Measurements from ENCODE around the gene CADPS2. TPM values are rescaled to one million over a fixed set of nuclear protein-coding genes. Genes with fewer than 3 reads are reported as not detected.

Gene CADPS2
- total RNA-seq, 2 experiments from 2014 or later = not detected

- intact Hi-C loops (cut with micrococcal nuclease; ENCODE audit: unreplicated experiment) = no loop called here
- no peaks in the 10 kb centered on the region for H3K4me1 ChIP-seq (ENCODE audit: insufficient read depth, low read length, poor library complexity, severe bottlenecking)
- no peak overlapping the region for H3K27ac ChIP-seq (ENCODE audit: low read depth, low read length, poor library complexity, severe bottlenecking)
- H3K4me2 ChIP-seq (ENCODE audit: low read length) = no peak overlapping the region
- BruUV-seq (replicated peaks) = no TSS peak
- no peaks in the 10 kb centered on the region for H3K9me2 ChIP-seq (ENCODE audit: insufficient read depth, low read length)
- no peak for TF ChIP-seq CTCF (conservative IDR thresholded peaks at IDR 0.05; ENCODE audit: low read length)
- TF ChIP-seq EZH2phosphoT487 (IDR thresholded peaks at IDR 0.05; ENCODE audit: borderline replicate concordance, low read depth, low read length) = no peak
- H4K20me1 ChIP-seq (ENCODE audit: insufficient read depth, low read length) = no peaks in the 10 kb centered on the region
- H3K79me2 ChIP-seq (ENCODE audit: insufficient read depth, low read depth, low read length) = no peaks in the 10 kb centered on the region
- CTCF ChIA-PET (ENCODE audit: unreplicated experiment) = no interaction called here
- H3K4me3 ChIP-seq (ENCODE audit: low read depth, low read length, poor library complexity, severe bottlenecking) = no peak overlapping the region
- H3K9me3 ChIP-seq (ENCODE audit: low read length) = no peaks in the 10 kb centered on the region
- no peak overlapping the region for H2AFZ ChIP-seq (ENCODE audit: low read length)
- no peaks in the 10 kb centered on the region for H3K36me3 ChIP-seq (ENCODE audit: insufficient read depth, low read length)
- no peak for DNase-seq (ENCODE audit: low spot score)
- POLR2A ChIA-PET = no interaction called here
These were observed 584.2 kb downstream of the CADPS2 start for GRCh38 chr7:122301858-122302760.

GRCh38 chr7:122300956-122301833 lies 585.1 kb downstream of the CADPS2 start:
- DNase-seq (ENCODE audit: low spot score) = no peak
- Histone ChIP-seq H3K9me2 (ENCODE audit: insufficient read depth, low read length) (no peaks in the 10 kb centered on the region), H2AFZ (ENCODE audit: low read length) (no peak overlapping the region), H3K79me2 (ENCODE audit: insufficient read depth, low read depth, low read length) (no peaks in the 10 kb centered on the region), H3K4me3 (ENCODE audit: low read depth, low read length, poor library complexity, severe bottlenecking) (no peak overlapping the region), H3K4me2 (ENCODE audit: low read length) (no peak overlapping the region), H4K20me1 (ENCODE audit: insufficient read depth, low read length) (no peaks in the 10 kb centered on the region), H3K36me3 (ENCODE audit: insufficient read depth, low read length) (no peaks in the 10 kb centered on the region), H3K4me1 (ENCODE audit: insufficient read depth, low read length, poor library complexity, severe bottlenecking) (no peaks in the 10 kb centered on the region), H3K27ac (ENCODE audit: low read depth, low read length, poor library complexity, severe bottlenecking) (no peak overlapping the region), H3K9me3 (ENCODE audit: low read length) (no peaks in the 10 kb centered on the region)
- intact Hi-C loops (cut with micrococcal nuclease; ENCODE audit: unreplicated experiment) = no loop called here
- TF ChIP-seq EZH2phosphoT487 (IDR thresholded peaks at IDR 0.05; ENCODE audit: borderline replicate concordance, low read depth, low read length) = no peak
- no peak for TF ChIP-seq CTCF (conservative IDR thresholded peaks at IDR 0.05; ENCODE audit: low read length)
- ChIA-PET CTCF (ENCODE audit: unreplicated experiment) (no interaction called here), POLR2A (no interaction called here)
- BruUV-seq (replicated peaks) = no TSS peak
